Trophoblast cell (in vitro differentiated cells and primary cell): ENCODE data around the gene TSC2.

Experiments
- DNase-seq, 2 donors: peaks; one replicate each; pipeline ENCODE4 v3.0.0-alpha.2; 2016
- H2AFZ ChIP-seq: 2 replicates; pipeline ENCODE4 v1.6.1; 2013; ENCODE audit warnings: low read length, moderate library complexity, mild to moderate bottlenecking; ENCODE audit not compliant: insufficient read depth, poor library complexity
- H2AK5ac ChIP-seq: 2 replicates; pipeline ENCODE4 v1.6.1; 2013; ENCODE audit warnings: mild to moderate bottlenecking, low read length
- H2BK120ac ChIP-seq: 2 replicates; pipeline ENCODE4 v1.6.1; 2013; ENCODE audit warnings: low read length, mild to moderate bottlenecking, moderate library complexity; ENCODE audit not compliant: insufficient read depth, poor library complexity
- H2BK12ac ChIP-seq: 2 replicates; pipeline ENCODE4 v1.6.1; 2013; ENCODE audit warnings: mild to moderate bottlenecking, low read length, moderate library complexity
- H2BK5ac ChIP-seq: 2 replicates; pipeline ENCODE4 v1.6.1; 2013; ENCODE audit warnings: low read length, low read depth, moderate library complexity, mild to moderate bottlenecking; ENCODE audit not compliant: poor library complexity
- H3K14ac ChIP-seq: 2 replicates; pipeline ENCODE4 v1.6.1; 2013; ENCODE audit warnings: mild to moderate bottlenecking, low read length
- H3K18ac ChIP-seq: 2 replicates; pipeline ENCODE4 v1.6.1; 2013; ENCODE audit warnings: mild to moderate bottlenecking, low read length
- H3K23ac ChIP-seq: 2 replicates; pipeline ENCODE4 v1.6.1; 2013; ENCODE audit warnings: low read length
- H3K27ac ChIP-seq: 2 replicates; pipeline ENCODE4 v1.5.1; 2013; ENCODE audit warnings: low read depth, mild to moderate bottlenecking, inconsistent platforms, low read length, moderate library complexity
- H3K27me3 ChIP-seq: 2 replicates; pipeline ENCODE4 v1.6.1; 2013; ENCODE audit warnings: inconsistent platforms, mild to moderate bottlenecking, low read length, moderate library complexity; ENCODE audit not compliant: insufficient read depth
- H3K36me3 ChIP-seq, 2 experiments: 1 replicate in 1 of 2; 2 replicates in 1 of 2; pipeline ENCODE4 v1.6.1; 2013; ENCODE audit warnings: low read length in 2 of 2, mild to moderate bottlenecking in 2 of 2, moderate library complexity in 1 of 2; ENCODE audit not compliant: insufficient read depth in 2 of 2, control insufficient read depth in 1 of 2
- H3K4ac ChIP-seq: 2 replicates; pipeline ENCODE4 v1.6.1; 2013; ENCODE audit warnings: low read depth, mild to moderate bottlenecking, low read length, moderate library complexity
- H3K4me1 ChIP-seq, 2 experiments: 1 replicate in 1 of 2; 2 replicates in 1 of 2; pipeline ENCODE4 v1.6.1; 2013; ENCODE audit warnings: low read length in 2 of 2, mild to moderate bottlenecking in 2 of 2, moderate library complexity in 1 of 2; ENCODE audit not compliant: insufficient read depth in 2 of 2, control insufficient read depth in 1 of 2
- H3K4me2 ChIP-seq: 2 replicates; pipeline ENCODE4 v1.6.1; 2013; ENCODE audit warnings: inconsistent platforms, mild to moderate bottlenecking, low read length, moderate library complexity
- H3K4me3 ChIP-seq: 2 replicates; pipeline ENCODE4 v1.5.1; 2013; ENCODE audit warnings: mild to moderate bottlenecking, low read depth, low read length, inconsistent platforms
- H3K79me1 ChIP-seq: one replicate; pipeline ENCODE4 v1.6.1; 2013; ENCODE audit warnings: low read length
- H3K79me2 ChIP-seq: 2 replicates; pipeline ENCODE4 v1.6.1; 2013; ENCODE audit warnings: low read length, mild to moderate bottlenecking; ENCODE audit not compliant: control insufficient read depth, insufficient read depth, poor library complexity
- H3K9ac ChIP-seq: 2 replicates; pipeline ENCODE4 v1.6.1; 2013; ENCODE audit warnings: mild to moderate bottlenecking, low read length
- H3K9me3 ChIP-seq: 2 replicates; pipeline ENCODE4 v1.6.1; 2013; ENCODE audit warnings: low read depth, mild to moderate bottlenecking, control low read depth, inconsistent platforms, low read length; ENCODE audit not compliant: insufficient read depth
- H4K12ac ChIP-seq: 2 replicates; pipeline ENCODE4 v1.6.1; 2013; ENCODE audit warnings: low read depth, mild to moderate bottlenecking, low read length, moderate library complexity
- H4K8ac ChIP-seq: 2 replicates; pipeline ENCODE4 v1.6.1; 2013; ENCODE audit warnings: low read depth, mild to moderate bottlenecking, low read length, moderate library complexity
- H4K91ac ChIP-seq: one replicate; pipeline ENCODE4 v1.6.1; 2013; ENCODE audit warnings: low read depth, mild to moderate bottlenecking, low read length, moderate library complexity
- WGBS: extraction: QIAGEN DNeasy Blood & Tissue Kit; methylation state at CpG from one replicate; pipeline ENCODE4 v1.1.7; 2013; ENCODE audit warnings: missing lambda C conversion rate; ENCODE audit not compliant: insufficient read length, insufficient coverage; ENCODE audit errors: extremely low coverage; 5-methylcytosine and 5-hydroxymethylcytosine counted together

The TSC2 gene

GRCh38 chr16:2076072-2076865 is 28.5 kb downstream of the TSC2 start:
- Histone ChIP-seq H4K8ac (no peak overlapping the region), H3K14ac (no peak overlapping the region), H2AK5ac (no peak overlapping the region), H3K27me3 (no peaks in the 10 kb centered on the region), H3K4me3 (no peak overlapping the region), H3K23ac (no peak overlapping the region), H2BK5ac (no peak overlapping the region), H2AFZ (no peak overlapping the region), H3K36me3 (peaks cover 75 to 87% of the 10 kb centered on the region in 2 experiments), H3K79me1 (no peaks in the 10 kb centered on the region), H3K4ac (no peak overlapping the region), H2BK120ac (no peak overlapping the region), H3K4me1 (no peaks in the 10 kb centered on the region), H3K18ac (no peak overlapping the region), H3K79me2 (no peaks in the 10 kb centered on the region), H3K4me2 (no peak overlapping the region), H4K12ac (no peak overlapping the region), H3K27ac (no peak overlapping the region), H4K91ac (no peak overlapping the region), H2BK12ac (no peak overlapping the region), H3K9me3 (peaks cover 2% of the 10 kb centered on the region), H3K9ac (no peak overlapping the region)
- no CpG with 5 or more reads among the region's 28 CpGs for WGBS
- no peak for DNase-seq

- H3K27me3 ChIP-seq: no peaks in the 10 kb centered on the region
- H3K4me3 ChIP-seq: no peak overlapping the region
- H3K23ac ChIP-seq: no peak overlapping the region
- H3K9me3 ChIP-seq: peaks cover 2% of the 10 kb centered on the region
- no peak overlapping the region for H4K12ac ChIP-seq
- no peak overlapping the region for H3K4me2 ChIP-seq
- no peaks in the 10 kb centered on the region for H3K79me2 ChIP-seq
- no CpG with 5 or more reads among the region's 17 CpGs for WGBS
- no peak overlapping the region for H2BK120ac ChIP-seq
- peaks cover 75 to 88% of the 10 kb centered on the region in 2 experiments for H3K36me3 ChIP-seq
- no peak overlapping the region for H4K91ac ChIP-seq
- H3K4me1 ChIP-seq: no peaks in the 10 kb centered on the region
- H3K18ac ChIP-seq: no peak overlapping the region
- H4K8ac ChIP-seq: no peak overlapping the region
- H3K27ac ChIP-seq: no peak overlapping the region
- no peak overlapping the region for H2BK12ac ChIP-seq
- H2AFZ ChIP-seq: no peak overlapping the region
- no peak overlapping the region for H2AK5ac ChIP-seq
- H3K14ac ChIP-seq: no peak overlapping the region
- H2BK5ac ChIP-seq: no peak overlapping the region
- no peak for DNase-seq
- no peak overlapping the region for H3K4ac ChIP-seq
- H3K79me1 ChIP-seq: no peaks in the 10 kb centered on the region
- no peak overlapping the region for H3K9ac ChIP-seq
Measured at GRCh38 chr16:2077016-2077415, 29.2 kb downstream of the TSC2 start.

GRCh38 chr16:2077696-2078095 is 29.9 kb downstream of the TSC2 start:
- Histone ChIP-seq H4K91ac (no peak overlapping the region), H3K27me3 (no peaks in the 10 kb centered on the region), H4K8ac (no peak overlapping the region), H3K14ac (no peak overlapping the region), H2BK5ac (no peak overlapping the region), H3K4me3 (no peak overlapping the region), H3K4me1 (no peaks in the 10 kb centered on the region), H3K18ac (no peak overlapping the region), H4K12ac (no peak overlapping the region), H2AK5ac (no peak overlapping the region), H3K36me3 (peaks cover 75 to 88% of the 10 kb centered on the region in 2 experiments), H3K4me2 (no peak overlapping the region), H3K79me1 (no peaks in the 10 kb centered on the region), H3K4ac (no peak overlapping the region), H3K79me2 (no peaks in the 10 kb centered on the region), H3K9me3 (peaks cover 2% of the 10 kb centered on the region), H3K9ac (no peak overlapping the region), H3K27ac (no peak overlapping the region), H2BK12ac (no peak overlapping the region), H2AFZ (no peak overlapping the region), H3K23ac (no peak overlapping the region), H2BK120ac (no peak overlapping the region)
- no peak for DNase-seq
- no CpG with 5 or more reads among the region's 21 CpGs for whole genome bisulfite sequencing

- Histone ChIP-seq H3K36me3 (peaks cover 75 to 88% of the 10 kb centered on the region in 2 experiments), H4K8ac (no peak overlapping the region), H4K91ac (no peak overlapping the region), H3K4me2 (no peak overlapping the region), H3K79me2 (no peaks in the 10 kb centered on the region), H3K9ac (no peak overlapping the region), H3K9me3 (peaks cover 2% of the 10 kb centered on the region), H4K12ac (no peak overlapping the region), H3K4me3 (no peak overlapping the region), H3K79me1 (no peaks in the 10 kb centered on the region), H2BK12ac (no peak overlapping the region), H3K14ac (no peak overlapping the region), H3K18ac (no peak overlapping the region), H3K27me3 (no peaks in the 10 kb centered on the region), H3K27ac (no peak overlapping the region), H2AK5ac (no peak overlapping the region), H3K4ac (no peak overlapping the region), H2BK5ac (no peak overlapping the region), H2BK120ac (no peak overlapping the region), H3K4me1 (no peaks in the 10 kb centered on the region), H2AFZ (no peak overlapping the region), H3K23ac (no peak overlapping the region)
- DNase-seq: no peak
- WGBS: no CpG with 5 or more reads among the region's 7 CpGs
Measured at GRCh38 chr16:2078096-2078495, 30.3 kb downstream of the TSC2 start.
